Activated CD8-positive, alpha-beta memory T cell treated with anti-CD3 and anti-CD28 coated beads, Interleukin-2, amount 10 ng/mL, durations not matched to agents 7 days and 5 days (primary cell): ENCODE results near the gene ARL11. TPM values are rescaled to one million over a fixed set of nuclear protein-coding genes. Genes with fewer than 3 reads are reported as not detected.
"Not testable (repeated sequence)": the region's sequence is repeated elsewhere in the genome, so short reads cannot be mapped to it uniquely, and the experiment has no call there.

Source experiments
- ATAC-seq: fragments of 150-1000 bp; cut with Tn5 transposase; one replicate; pipeline ENCODE4 v1.10.0; 2021; ENCODE audit warnings: moderate library complexity
- CTCF ChIA-PET: fragments of 350-600 bp; sonication (Branson Sonifier 250); formaldehyde crosslinking; loops from one replicate; lab custom pipeline; 2021; ENCODE audit warnings: antibody characterized with exemption; lab: Charles Lee
- DNase-seq: peaks from one replicate; pipeline ENCODE4 v3.0.0-alpha.2; 2020
- H3K27ac Mint-ChIP-seq: one replicate; pipeline ENCODE4 v1.8.0; 2021; ENCODE audit warnings: mild to moderate bottlenecking, mixed read lengths
- H3K27me3 Mint-ChIP-seq: one replicate; pipeline ENCODE4 v1.8.0; 2021; ENCODE audit warnings: mixed read lengths
- H3K36me3 Mint-ChIP-seq: one replicate; pipeline ENCODE4 v1.8.0; 2021; ENCODE audit warnings: mild to moderate bottlenecking, mixed read lengths
- H3K4me1 Mint-ChIP-seq: one replicate; pipeline ENCODE4 v1.8.0; 2021; ENCODE audit warnings: mixed read lengths
- H3K4me3 Mint-ChIP-seq: one replicate; pipeline ENCODE4 v1.8.0; 2021; ENCODE audit warnings: mild to moderate bottlenecking, moderate library complexity, mixed read lengths
- H3K9me3 Mint-ChIP-seq: one replicate; pipeline ENCODE4 v1.8.0; 2022; ENCODE audit warnings: low read depth, mixed read lengths
- total RNA-seq, 2 experiments: library from RNA; stranded (reverse); gene quantifications; one replicate each; pipeline ENCODE4 v1.2.3, GENCODE V29; 2021

Gene ARL11
- total RNA-seq, 2 experiments from 2014 or later, result 0.89 to 2.1 TPM

DNA sequence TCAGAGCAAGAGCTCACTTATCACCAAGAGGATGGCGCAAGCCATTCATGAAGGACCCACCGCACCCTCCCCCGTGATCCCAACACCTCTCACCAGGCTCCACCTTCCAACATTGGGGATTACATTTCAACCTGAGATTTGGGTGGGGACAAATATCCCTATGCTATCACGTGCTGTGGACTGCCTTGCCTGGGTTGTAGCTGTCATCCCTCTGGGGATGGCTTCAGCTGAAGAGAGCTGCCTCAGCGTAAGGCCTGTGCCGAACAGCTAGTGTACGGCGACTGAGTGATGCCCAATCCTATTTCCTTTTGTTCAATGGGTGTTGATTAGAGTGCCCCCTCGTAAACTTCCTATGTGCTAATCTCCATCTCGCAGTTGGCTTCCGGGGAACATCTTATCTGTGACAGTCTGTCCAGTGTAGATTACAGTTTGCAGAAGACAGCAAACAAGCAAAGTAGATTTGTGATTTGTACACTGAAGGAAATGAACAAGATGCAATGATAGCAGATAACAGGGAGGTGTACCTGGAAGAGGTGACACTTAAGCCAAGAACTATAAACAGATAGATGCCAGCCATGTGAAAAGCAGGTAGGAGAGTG, 31.2 kb upstream of the ARL11 start:
- H3K4me1 Mint-ChIP-seq, result no peaks in the 10 kb centered on the region
- DNase-seq, result no peak
- no peak for ATAC-seq
- CTCF ChIA-PET, result interaction anchor here (1.6 kb wide), 1 partner anchor 9 kb away, joined by 7 read pairs; no protein-coding TSS in a partner anchor
- H3K9me3 Mint-ChIP-seq, result no peaks in the 10 kb centered on the region
- H3K36me3 Mint-ChIP-seq, result no peaks in the 10 kb centered on the region
- H3K27me3 Mint-ChIP-seq, result no peaks in the 10 kb centered on the region
- no peak overlapping the region for H3K27ac Mint-ChIP-seq
- H3K4me3 Mint-ChIP-seq, result no peak overlapping the region

GRCh38 chr13:49602005-49602404, 26.3 kb upstream of the ARL11 start:
- Mint-ChIP-seq H3K27me3 (no peaks in the 10 kb centered on the region), H3K36me3 (no peaks in the 10 kb centered on the region)
- CTCF ChIA-PET, result interaction anchor here (0.8 to 1.5 kb wide), 4 partner anchors 76 to 147 kb away, joined by 3 read pairs; partner anchors contain the start of gene PHF11

GRCh38 chr13:49602615-49603014, 25.7 kb upstream of the ARL11 start:
- H3K4me1 Mint-ChIP-seq, H3K27ac Mint-ChIP-seq, H3K36me3 Mint-ChIP-seq, H3K4me3 Mint-ChIP-seq, H3K9me3 Mint-ChIP-seq, ATAC-seq, DNase-seq, H3K27me3 Mint-ChIP-seq: not testable (repeated sequence)
- CTCF ChIA-PET, result interaction anchor here (1.1 to 1.5 kb wide), 4 partner anchors 107 to 322 kb away, joined by 3 to 4 read pairs (median 3); partner anchors contain the start of gene PHF11

More at GRCh38 chr13:49602005-49602404, 26.3 kb upstream of the ARL11 start:
- ATAC-seq (no peak), DNase-seq (no peak)
- Mint-ChIP-seq H3K4me3 (no peak overlapping the region), H3K27ac (no peak overlapping the region), H3K4me1 (peaks cover 2% of the 10 kb centered on the region), H3K9me3 (no peaks in the 10 kb centered on the region)

- no peak overlapping the region for H3K27ac Mint-ChIP-seq
- no peak for DNase-seq
- H3K27me3 Mint-ChIP-seq, result no peaks in the 10 kb centered on the region
- no peaks in the 10 kb centered on the region for H3K36me3 Mint-ChIP-seq
- peaks cover 4% of the 10 kb centered on the region for H3K4me1 Mint-ChIP-seq
- no peaks in the 10 kb centered on the region for H3K9me3 Mint-ChIP-seq
- no peak for ATAC-seq
- H3K4me3 Mint-ChIP-seq, result no peak overlapping the region
- CTCF ChIA-PET, result interaction anchor here (1.1 to 1.4 kb wide), 2 partner anchors 9 to 18 kb away, joined by 4 read pairs; no protein-coding TSS in a partner anchor
Measured at GRCh38 chr13:49604570-49604969, 23.7 kb upstream of the ARL11 start.

- H3K4me1 Mint-ChIP-seq, result peaks cover 4% of the 10 kb centered on the region
- CTCF ChIA-PET, result interaction anchor here (0.6 to 3.2 kb wide), 31 partner anchors 9 to 1493 kb away, joined by 3 to 24 read pairs (median 4); partner anchors contain the start of genes CAB39L, PHF11, RCBTB1 and SETDB2
- no peaks in the 10 kb centered on the region for H3K36me3 Mint-ChIP-seq
- peak overlapping the region; percentile 72 for H3K4me3 Mint-ChIP-seq
- H3K27ac Mint-ChIP-seq, result peak overlapping the region; percentile 77
- no peaks in the 10 kb centered on the region for H3K9me3 Mint-ChIP-seq
- H3K27me3 Mint-ChIP-seq, result no peaks in the 10 kb centered on the region
- peak; percentile 90 for DNase-seq
- ATAC-seq, result peak; percentile 100
Measured at GRCh38 chr13:49606747-49607648, 21.3 kb upstream of the ARL11 start.

GRCh38 chr13:49607761-49608160, 20.5 kb upstream of the ARL11 start:
- H3K4me3 Mint-ChIP-seq, result no peak overlapping the region
- no peaks in the 10 kb centered on the region for H3K27me3 Mint-ChIP-seq
- CTCF ChIA-PET, result interaction anchor here (1.2 to 3.2 kb wide), 15 partner anchors 8 to 328 kb away, joined by 3 to 24 read pairs (median 4); partner anchors contain the start of genes CAB39L, PHF11, RCBTB1 and SETDB2
- no peaks in the 10 kb centered on the region for H3K9me3 Mint-ChIP-seq
- no peak overlapping the region for H3K27ac Mint-ChIP-seq
- DNase-seq (no peak), ATAC-seq (no peak)
- H3K36me3 Mint-ChIP-seq, result no peaks in the 10 kb centered on the region
- peaks cover 4% of the 10 kb centered on the region for H3K4me1 Mint-ChIP-seq

DNA sequence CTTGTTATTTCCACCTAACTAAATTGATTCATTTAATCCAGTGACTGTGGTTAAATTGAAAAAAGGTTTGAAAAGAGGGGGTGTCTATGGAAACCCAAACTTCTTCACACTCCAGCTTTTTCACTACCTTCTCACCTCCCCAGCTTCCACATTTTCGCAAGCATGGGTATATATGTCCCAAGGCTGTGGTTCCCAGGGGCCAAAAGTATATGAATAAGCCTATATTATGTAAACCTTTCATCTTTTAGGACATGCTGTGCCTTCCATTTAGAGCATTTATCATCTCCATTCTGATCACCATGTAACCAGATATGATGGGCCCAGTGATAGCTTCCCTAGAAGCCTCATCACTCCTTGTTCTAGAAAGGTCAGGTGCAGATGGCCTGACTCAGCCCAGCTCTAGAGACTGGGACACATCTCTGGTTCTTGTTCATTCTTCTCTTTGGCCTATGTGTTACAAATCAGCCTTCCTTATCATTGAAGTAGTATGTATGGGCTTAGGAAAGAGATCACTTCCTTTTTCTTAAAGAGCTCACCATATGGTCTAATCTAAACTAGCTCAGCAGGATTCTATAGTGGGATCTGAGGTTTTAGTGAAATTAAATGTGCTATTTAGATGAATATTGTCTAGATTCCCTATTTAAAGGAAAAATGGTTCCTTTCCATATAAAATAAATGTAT, 19.5 kb upstream of the ARL11 start:
- Mint-ChIP-seq H3K4me3 (no peak overlapping the region), H3K4me1 (peaks cover 4% of the 10 kb centered on the region), H3K36me3 (no peaks in the 10 kb centered on the region), H3K27ac (no peak overlapping the region), H3K27me3 (no peaks in the 10 kb centered on the region), H3K9me3 (no peaks in the 10 kb centered on the region)
- CTCF ChIA-PET, result interaction anchor here (0.7 to 3.2 kb wide), 8 partner anchors 18 to 329 kb away, joined by 4 to 24 read pairs (median 4); no protein-coding TSS in a partner anchor
- ATAC-seq (no peak), DNase-seq (no peak)

- ATAC-seq, result no peak
- peaks cover 4% of the 10 kb centered on the region for H3K4me1 Mint-ChIP-seq
- no peaks in the 10 kb centered on the region for H3K27me3 Mint-ChIP-seq
- CTCF ChIA-PET, result no interaction called here
- no peak overlapping the region for H3K4me3 Mint-ChIP-seq
- DNase-seq, result no peak
- H3K36me3 Mint-ChIP-seq, result no peaks in the 10 kb centered on the region
- H3K27ac Mint-ChIP-seq, result no peak overlapping the region
- H3K9me3 Mint-ChIP-seq, result no peaks in the 10 kb centered on the region
Measured at GRCh38 chr13:49610176-49610575, 18.1 kb upstream of the ARL11 start.

GRCh38 chr13:49612042-49612441, 16.3 kb upstream of the ARL11 start:
- not testable (repeated sequence) for H3K27ac Mint-ChIP-seq, H3K9me3 Mint-ChIP-seq, ATAC-seq, DNase-seq, H3K4me1 Mint-ChIP-seq, H3K36me3 Mint-ChIP-seq, H3K27me3 Mint-ChIP-seq, H3K4me3 Mint-ChIP-seq
- CTCF ChIA-PET, result interaction anchor here (2.5 kb wide), 1 partner anchor 17 kb away, joined by 7 read pairs; the partner anchor contains the start of gene ARL11

DNA sequence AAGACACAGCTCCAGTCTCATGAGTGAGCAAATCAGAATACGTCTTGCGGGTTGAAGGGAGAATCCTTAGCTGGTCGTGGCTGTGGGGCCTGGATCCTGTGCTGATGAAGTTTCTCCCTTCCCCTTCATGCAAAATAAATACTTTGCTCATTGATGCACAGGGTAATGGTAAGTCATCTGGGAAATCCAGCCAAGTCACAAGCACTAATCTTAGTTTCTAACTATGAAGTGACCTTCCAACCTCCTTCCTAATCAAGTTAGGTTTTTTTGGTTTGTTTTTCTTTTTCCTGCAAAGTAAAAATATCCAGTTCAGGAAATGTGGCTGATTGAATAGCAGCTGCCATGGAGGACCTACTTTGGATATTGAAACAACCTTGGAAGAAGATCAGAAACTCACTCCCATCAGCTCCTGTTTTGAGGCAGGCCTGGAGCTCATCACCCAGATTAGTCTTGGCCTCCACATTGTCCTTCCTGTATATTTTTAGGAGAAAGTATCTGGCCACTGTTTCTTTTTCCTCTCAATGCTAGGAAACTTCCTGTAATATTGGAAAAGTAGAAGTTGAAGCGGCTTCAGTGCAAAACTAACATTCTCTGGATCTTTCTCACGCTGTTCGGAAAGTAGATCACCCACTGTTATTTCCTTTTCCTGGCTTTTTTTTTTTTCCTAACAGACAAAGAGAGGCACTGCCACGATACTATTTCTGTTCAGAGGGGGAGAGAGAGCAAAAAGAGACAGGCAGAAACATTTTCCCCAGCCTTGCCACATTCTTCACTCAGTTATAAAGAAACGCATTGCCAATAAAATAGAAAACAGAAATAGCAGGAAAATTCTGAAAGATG, 12.3 kb upstream of the ARL11 start:
- Mint-ChIP-seq H3K4me1 (peaks cover 3% of the 10 kb centered on the region), H3K9me3 (no peaks in the 10 kb centered on the region), H3K36me3 (no peaks in the 10 kb centered on the region), H3K27me3 (no peaks in the 10 kb centered on the region), H3K27ac (no peak overlapping the region), H3K4me3 (no peak overlapping the region)
- DNase-seq, result no peak
- no peak for ATAC-seq
- CTCF ChIA-PET, result interaction anchor here (1.2 kb wide), 1 partner anchor 9 kb away, joined by 4 read pairs; no protein-coding TSS in a partner anchor

GRCh38 chr13:49616676-49617065, 11.6 kb upstream of the ARL11 start:
- CTCF ChIA-PET, result no interaction called here
- DNase-seq, result no peak
- ATAC-seq, result no peak
- peaks cover 3% of the 10 kb centered on the region for H3K4me1 Mint-ChIP-seq
- H3K36me3 Mint-ChIP-seq, result no peaks in the 10 kb centered on the region
- peaks cover 2% of the 10 kb centered on the region for H3K27me3 Mint-ChIP-seq
- no peaks in the 10 kb centered on the region for H3K9me3 Mint-ChIP-seq
- no peak overlapping the region for H3K4me3 Mint-ChIP-seq
- no peak overlapping the region for H3K27ac Mint-ChIP-seq

DNA sequence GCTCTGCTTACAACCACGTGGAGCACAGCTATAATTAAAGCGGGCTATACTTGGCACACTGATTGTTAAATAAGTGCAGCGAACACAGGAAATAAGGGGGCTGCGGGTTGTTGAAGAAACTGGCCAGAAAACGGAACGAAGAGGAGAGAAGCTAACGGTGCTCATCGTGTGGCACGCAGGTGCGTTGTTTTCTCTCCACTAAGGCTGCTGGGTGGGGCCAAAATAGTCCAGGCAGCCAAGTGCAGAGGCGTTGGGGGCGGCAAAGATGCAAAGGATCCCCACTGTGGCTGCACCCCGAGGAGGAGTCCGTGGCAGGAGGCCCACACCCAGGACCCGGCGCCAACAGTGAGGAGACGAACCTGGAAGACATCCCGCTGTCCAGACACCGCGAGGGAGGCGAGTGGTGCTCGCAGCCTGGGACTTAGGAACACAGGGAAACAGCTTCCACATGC, 8.1 kb upstream of the ARL11 start:
- H3K36me3 Mint-ChIP-seq, result no peaks in the 10 kb centered on the region
- peak overlapping the region; percentile 43 for H3K4me3 Mint-ChIP-seq
- CTCF ChIA-PET, result interaction anchor here (1.1 kb wide), 1 partner anchor 8 kb away, joined by 3 read pairs; the partner anchor contains the start of gene ARL11
- no peaks in the 10 kb centered on the region for H3K9me3 Mint-ChIP-seq
- no peak for DNase-seq
- H3K4me1 Mint-ChIP-seq, result peaks cover 3% of the 10 kb centered on the region
- no peak overlapping the region for H3K27ac Mint-ChIP-seq
- ATAC-seq, result peak; percentile 33
- H3K27me3 Mint-ChIP-seq, result peaks cover 3% of the 10 kb centered on the region
